Right lobe of liver (tissue), 6 donors: Measurements from ENCODE around the gene NPFFR1. TPM values are rescaled to one million over a fixed set of nuclear protein-coding genes. Genes with fewer than 3 reads are reported as not detected.

ENCODE experiments used
- ATAC-seq, 4 donors: fragments of 200-7000 bp; cut with Tn5 transposase; one replicate each; pipeline ENCODE4 v1.9.1; 2020; ENCODE audit warnings: mild to moderate bottlenecking in 4 of 4, moderate library complexity in 4 of 4
- DNase-seq, 3 donors: peaks; one replicate each; pipeline ENCODE4 v3.0.0-alpha.2; 2020
- H3K27ac ChIP-seq, 3 donors: fragments of 200-600 bp; one replicate each; pipeline ENCODE4 v1.8.0; 2022
- H3K27me3 ChIP-seq, 2 donors: fragments of 200-600 bp; one replicate each; pipeline ENCODE4 v1.8.0; 2022
- H3K36me3 ChIP-seq, 4 donors: fragments of 200-600 bp; sonication (generic) in 1 of 4; one replicate each; pipeline versions ENCODE4 v1.5.1 to v1.8.0; 2017 to 2022; ENCODE audit warnings: control low read depth in 1 of 4
- H3K4me1 ChIP-seq, 4 donors: fragments of 200-600 bp; sonication (generic) in 1 of 4; one replicate each; pipeline versions ENCODE4 v1.5.1 to v1.8.0; 2017 to 2022; ENCODE audit warnings: control low read depth in 1 of 4
- H3K4me3 ChIP-seq, 3 donors: fragments of 200-600 bp; one replicate each; pipeline ENCODE4 v1.8.0; 2022
- H3K9me3 ChIP-seq, 4 donors: fragments of 200-600 bp; sonication (generic) in 1 of 4; one replicate each; pipeline versions ENCODE4 v1.5.1 to v1.8.0; 2017 to 2022; ENCODE audit warnings: control low read depth in 1 of 4
- CTCF ChIP-seq, 4 donors: fragments of 200-600 bp in 3 of 4; fragments of 450-650 bp in 1 of 4; IDR thresholded peaks; one replicate each; pipeline versions ENCODE4 v1.5.1 to v1.8.0; 2016 to 2022; ENCODE audit warnings: antibody characterized with exemption in 4 of 4, mild to moderate bottlenecking in 2 of 4
- POLR2A ChIP-seq: fragments of 450-650 bp; IDR thresholded peaks from one replicate; pipeline ENCODE4 v1.6.1; 2017; ENCODE audit warnings: antibody characterized with exemption, mild to moderate bottlenecking
- WGBS: methylation state at CpG from one replicate; pipeline ENCODE4 v1.1.6; 2018; ENCODE audit warnings: low coverage, low lambda C conversion rate; ENCODE audit not compliant: insufficient coverage; ENCODE audit errors: missing lambda C conversion rate; 5-methylcytosine and 5-hydroxymethylcytosine counted together
- intact Hi-C, 2 donors: fragments of 100-400 bp; cut with DNase I; formaldehyde crosslinking; loops; one replicate each; pipeline versions ENCODE4 v1.11.2 to v1.14.1; 2022
- total RNA-seq, 6 experiments: library from RNA; depleted of rRNA in 2 of 6; stranded (reverse); fragments of >200 nt in 2 of 6; fragmentation: NEBNext Ultra II Directional in 3 of 6; extraction: Animal tissue kit (Norgen Biotek cat#: 25700) in 3 of 6; gene quantifications; one replicate each; pipeline versions ENCODE4 v1.1.0 to v1.2.4, GENCODE V29; 2016 to 2023
- donor health status: DM: no; HTN: yes; CAD: no.
- donor health status: DM: no; HTN: no; CAD: no.
- donor health status: DM: no; HTN: no; CAD: no.
- donor health status: DM: no; HTN: yes; CAD: no.
- donor health status: DM: no; HTN: yes; CAD: no.

Gene NPFFR1
- total RNA-seq, 6 experiments from 2014 or later, result not detected

GRCh38 chr10:70331160-70331485 is 47.3 kb upstream of the NPFFR1 start:
- no peaks in the 10 kb centered on the region for H3K27me3 ChIP-seq
- no peaks in the 10 kb centered on the region for H3K9me3 ChIP-seq
- intact Hi-C loops, result no loop called here
- peaks cover 0 to 16% (median 9%) of the 10 kb centered on the region in 4 donors for H3K4me1 ChIP-seq
- no CpG with 5 or more reads among the region's 2 CpGs for WGBS
- H3K4me3 ChIP-seq, result no peak overlapping the region
- H3K27ac ChIP-seq, result no peak overlapping the region
- no peaks in the 10 kb centered on the region for H3K36me3 ChIP-seq
- ATAC-seq, result no peak
- DNase-seq, result no peak
- TF ChIP-seq CTCF (IDR thresholded peaks at IDR 0.05) (no peak), POLR2A (no peak)

GRCh38 chr10:70330671-70331070 is 46.9 kb upstream of the NPFFR1 start:
- no peak for ATAC-seq
- DNase-seq, result no peak
- Histone ChIP-seq H3K4me3 (no peak overlapping the region), H3K36me3 (no peaks in the 10 kb centered on the region), H3K4me1 (peaks cover 0 to 16% (median 9%) of the 10 kb centered on the region in 4 donors), H3K9me3 (no peaks in the 10 kb centered on the region), H3K27me3 (no peaks in the 10 kb centered on the region), H3K27ac (no peak overlapping the region)
- TF ChIP-seq POLR2A, result no peak
- no peak for TF ChIP-seq CTCF (IDR thresholded peaks at IDR 0.05)
- intact Hi-C loops, result no loop called here
- WGBS, result 82% methylated on average over 5 of the region's 9 CpGs

GRCh38 chr10:70328967-70329366 is 45.2 kb upstream of the NPFFR1 start:
- ATAC-seq, result no peak
- no peaks in the 10 kb centered on the region for H3K27me3 ChIP-seq
- no peak overlapping the region for H3K4me3 ChIP-seq
- no peak overlapping the region for H3K27ac ChIP-seq
- DNase-seq, result no peak
- TF ChIP-seq POLR2A (no peak), CTCF (IDR thresholded peaks at IDR 0.05) (no peak)
- intact Hi-C loops, result no loop called here
- H3K36me3 ChIP-seq, result no peaks in the 10 kb centered on the region
- no peaks in the 10 kb centered on the region for H3K9me3 ChIP-seq
- peaks cover 0 to 20% (median 13%) of the 10 kb centered on the region in 4 donors for H3K4me1 ChIP-seq
- 28% methylated on average over 4 of the region's 4 CpGs for WGBS

- H3K4me1 ChIP-seq, result peaks cover 0 to 22% (median 15%) of the 10 kb centered on the region in 4 donors
- TF ChIP-seq POLR2A (no peak), CTCF (IDR thresholded peaks at IDR 0.05) (no peak)
- H3K27me3 ChIP-seq, result no peaks in the 10 kb centered on the region
- no peaks in the 10 kb centered on the region for H3K36me3 ChIP-seq
- WGBS, result 94% methylated on average over 4 of the region's 4 CpGs
- no peak for DNase-seq
- H3K9me3 ChIP-seq, result no peaks in the 10 kb centered on the region
- H3K4me3 ChIP-seq, result no peak overlapping the region
- intact Hi-C loops, result no loop called here
- no peak for ATAC-seq
- H3K27ac ChIP-seq, result no peak overlapping the region
Observed at GRCh38 chr10:70328018-70328417, 44.2 kb upstream of the NPFFR1 start.
